ENCODE data around the gene COL15A1.

GRCh38 chr9:99101812-99102211 is 158.1 kb downstream of the COL15A1 start:
- no peak for TF ChIP-seq POLR2AphosphoS5 (IDR thresholded peaks at IDR 0.05)
- no peak for TF ChIP-seq POLR2A (IDR thresholded peaks at IDR 0.05)

Data from spleen (tissue), 3 donors.